HL-60 (cell line): ENCODE data around the gene CCDC196.

Source experiments
- DNase-seq, 2 experiments: peaks; one replicate each; pipeline ENCODE4 v3.0.0-alpha.2; 2010 to 2020; ENCODE audit warnings: low read depth in 1 of 2, low spot score in 1 of 2
- H3K27ac ChIP-seq: fragments of 250-450 bp; sonication (Bioruptor Pico); replicated peaks from 2 replicates; pipeline ENCODE4 v1.5.1; 2020; ENCODE audit warnings: mild to moderate bottlenecking, moderate library complexity
- H3K27me3 ChIP-seq: fragments of 250-450 bp; sonication (Bioruptor Pico); 2 replicates; pipeline ENCODE4 v1.5.1; 2021; ENCODE audit warnings: mild to moderate bottlenecking, moderate library complexity; ENCODE audit not compliant: insufficient read depth, poor library complexity, severe bottlenecking
- H3K4me3 ChIP-seq: replicated peaks from 2 replicates; pipeline ENCODE4 v1.5.1; 2011; ENCODE audit warnings: mild to moderate bottlenecking, control low read depth, low read length; ENCODE audit not compliant: insufficient read depth
- GABPA ChIP-seq: IDR thresholded peaks from 2 replicates; pipeline ENCODE4 v1.6.1; 2012; ENCODE audit warnings: low read depth
- POLR2AphosphoS5 ChIP-seq: IDR thresholded peaks from 2 replicates; pipeline ENCODE4 v1.6.1; 2012; ENCODE audit warnings: low read depth
- REST ChIP-seq: IDR thresholded peaks from 2 replicates; pipeline ENCODE4 v1.6.1; 2012; ENCODE audit warnings: low read depth; ENCODE audit not compliant: insufficient replicate concordance
- SPI1 ChIP-seq: IDR thresholded peaks from 2 replicates; pipeline ENCODE4 v1.6.1; 2012; ENCODE audit warnings: low read depth, mild to moderate bottlenecking, borderline replicate concordance
- TF ChIP-seq, protein P1 (sequence below): IDR thresholded peaks from one replicate; pipeline ENCODE4 v1.5.1; 2011; ENCODE audit warnings: low read length, control low read depth, inconsistent platforms; ENCODE audit not compliant: insufficient read depth

Gene CCDC196

GRCh38 chr14:66490143-66491111, 4.3 kb downstream of the CCDC196 start:
- no peak for TF ChIP-seq GABPA
- no peak for TF ChIP-seq REST
- TF ChIP-seq SPI1: no peak
- TF ChIP-seq, protein P1, sequence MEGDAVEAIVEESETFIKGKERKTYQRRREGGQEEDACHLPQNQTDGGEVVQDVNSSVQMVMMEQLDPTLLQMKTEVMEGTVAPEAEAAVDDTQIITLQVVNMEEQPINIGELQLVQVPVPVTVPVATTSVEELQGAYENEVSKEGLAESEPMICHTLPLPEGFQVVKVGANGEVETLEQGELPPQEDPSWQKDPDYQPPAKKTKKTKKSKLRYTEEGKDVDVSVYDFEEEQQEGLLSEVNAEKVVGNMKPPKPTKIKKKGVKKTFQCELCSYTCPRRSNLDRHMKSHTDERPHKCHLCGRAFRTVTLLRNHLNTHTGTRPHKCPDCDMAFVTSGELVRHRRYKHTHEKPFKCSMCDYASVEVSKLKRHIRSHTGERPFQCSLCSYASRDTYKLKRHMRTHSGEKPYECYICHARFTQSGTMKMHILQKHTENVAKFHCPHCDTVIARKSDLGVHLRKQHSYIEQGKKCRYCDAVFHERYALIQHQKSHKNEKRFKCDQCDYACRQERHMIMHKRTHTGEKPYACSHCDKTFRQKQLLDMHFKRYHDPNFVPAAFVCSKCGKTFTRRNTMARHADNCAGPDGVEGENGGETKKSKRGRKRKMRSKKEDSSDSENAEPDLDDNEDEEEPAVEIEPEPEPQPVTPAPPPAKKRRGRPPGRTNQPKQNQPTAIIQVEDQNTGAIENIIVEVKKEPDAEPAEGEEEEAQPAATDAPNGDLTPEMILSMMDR: no peak
- TF ChIP-seq POLR2AphosphoS5: no peak
- DNase-seq: no peak
- no peak overlapping the region for H3K4me3 ChIP-seq

DNA sequence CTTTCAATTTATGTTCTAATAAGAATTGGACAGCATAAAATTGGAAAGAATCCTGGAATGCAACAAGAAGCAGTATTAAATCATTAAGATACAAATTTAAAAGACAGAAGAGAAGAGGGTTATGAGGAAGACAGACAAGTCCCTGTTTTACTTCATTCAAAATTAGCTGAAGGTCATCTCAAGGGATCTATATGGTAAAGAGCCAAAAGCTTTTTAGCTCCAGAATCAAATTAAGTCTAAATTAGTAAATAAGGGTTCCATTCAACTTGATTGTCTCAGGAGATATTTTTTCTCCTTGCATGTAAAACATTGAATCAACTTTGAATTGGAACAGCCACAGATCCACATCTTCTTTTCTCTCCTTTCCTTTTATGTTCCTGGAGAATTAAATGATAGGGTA, 7.6 kb downstream of the CCDC196 start:
- DNase-seq: no peak
- TF ChIP-seq SPI1 (no peak), POLR2AphosphoS5 (no peak), GABPA (no peak), REST (no peak)
- TF ChIP-seq, protein P1: no peak
- H3K4me3 ChIP-seq: no peak overlapping the region
- no peaks in the 10 kb centered on the region for H3K27me3 ChIP-seq
- H3K27ac ChIP-seq: no peak overlapping the region

More at GRCh38 chr14:66490143-66491111, 4.3 kb downstream of the CCDC196 start:
- H3K27me3 ChIP-seq: no peaks in the 10 kb centered on the region
- no peak overlapping the region for H3K27ac ChIP-seq

DNA sequence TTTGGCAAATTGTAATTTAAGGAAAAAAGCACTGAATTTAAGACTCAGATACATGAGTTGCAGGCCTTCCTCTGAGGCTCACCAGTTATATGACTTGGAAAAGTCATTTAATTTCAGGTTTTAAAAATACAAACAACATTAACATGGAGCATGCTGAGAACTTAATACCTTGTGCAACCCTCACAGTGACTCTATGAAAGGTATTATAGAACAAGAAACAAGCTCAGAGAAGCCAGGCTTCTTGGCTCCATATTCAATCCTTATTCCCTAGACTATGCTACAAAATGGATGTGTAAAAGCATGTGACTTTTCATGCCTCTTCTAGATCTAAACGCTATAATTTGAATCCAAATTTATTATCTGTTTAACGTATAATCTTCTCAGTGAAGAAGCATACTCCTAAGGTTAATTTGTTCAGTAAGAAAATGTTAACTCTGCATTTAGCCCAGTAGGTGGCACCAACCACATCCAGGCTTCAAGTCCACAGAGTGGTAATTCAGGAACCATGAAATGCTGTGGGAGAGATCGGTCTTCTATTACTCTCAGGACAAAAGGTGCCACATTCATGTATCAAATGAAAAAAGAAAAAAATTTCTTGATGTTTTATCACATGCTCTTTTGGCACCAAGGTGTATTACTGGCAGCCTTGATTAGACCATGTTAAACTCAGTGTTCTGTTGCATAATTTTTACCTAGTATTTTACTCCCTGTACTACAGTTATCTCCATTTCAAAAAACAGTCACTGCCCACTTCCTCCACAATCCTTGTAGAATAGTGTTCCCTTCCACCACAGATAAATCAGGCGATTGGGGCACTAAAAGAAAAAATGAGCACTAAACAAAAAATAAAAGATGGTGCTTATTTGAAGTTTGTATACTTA, 9.3 kb downstream of the CCDC196 start:
- DNase-seq: peak in 1 of 2 experiments; percentile 35
- H3K27me3 ChIP-seq: no peaks in the 10 kb centered on the region
- TF ChIP-seq POLR2AphosphoS5 (no peak), GABPA (no peak), REST (no peak)
- TF ChIP-seq, protein P1: peak; percentile 31
- no peak overlapping the region for H3K27ac ChIP-seq
- H3K4me3 ChIP-seq: no peak overlapping the region
